Suppressor macrophage (primary cell): Measurements from ENCODE around the gene MAD1L1.
"Not testable (repeated sequence)": the region's sequence is repeated elsewhere in the genome, so short reads cannot be mapped to it uniquely, and the experiment has no call there.

Experiments used
- DNase-seq, 4 experiments: peaks; one replicate each; pipeline ENCODE4 v3.0.0-alpha.2; 2020 to 2022

The MAD1L1 gene

DNA sequence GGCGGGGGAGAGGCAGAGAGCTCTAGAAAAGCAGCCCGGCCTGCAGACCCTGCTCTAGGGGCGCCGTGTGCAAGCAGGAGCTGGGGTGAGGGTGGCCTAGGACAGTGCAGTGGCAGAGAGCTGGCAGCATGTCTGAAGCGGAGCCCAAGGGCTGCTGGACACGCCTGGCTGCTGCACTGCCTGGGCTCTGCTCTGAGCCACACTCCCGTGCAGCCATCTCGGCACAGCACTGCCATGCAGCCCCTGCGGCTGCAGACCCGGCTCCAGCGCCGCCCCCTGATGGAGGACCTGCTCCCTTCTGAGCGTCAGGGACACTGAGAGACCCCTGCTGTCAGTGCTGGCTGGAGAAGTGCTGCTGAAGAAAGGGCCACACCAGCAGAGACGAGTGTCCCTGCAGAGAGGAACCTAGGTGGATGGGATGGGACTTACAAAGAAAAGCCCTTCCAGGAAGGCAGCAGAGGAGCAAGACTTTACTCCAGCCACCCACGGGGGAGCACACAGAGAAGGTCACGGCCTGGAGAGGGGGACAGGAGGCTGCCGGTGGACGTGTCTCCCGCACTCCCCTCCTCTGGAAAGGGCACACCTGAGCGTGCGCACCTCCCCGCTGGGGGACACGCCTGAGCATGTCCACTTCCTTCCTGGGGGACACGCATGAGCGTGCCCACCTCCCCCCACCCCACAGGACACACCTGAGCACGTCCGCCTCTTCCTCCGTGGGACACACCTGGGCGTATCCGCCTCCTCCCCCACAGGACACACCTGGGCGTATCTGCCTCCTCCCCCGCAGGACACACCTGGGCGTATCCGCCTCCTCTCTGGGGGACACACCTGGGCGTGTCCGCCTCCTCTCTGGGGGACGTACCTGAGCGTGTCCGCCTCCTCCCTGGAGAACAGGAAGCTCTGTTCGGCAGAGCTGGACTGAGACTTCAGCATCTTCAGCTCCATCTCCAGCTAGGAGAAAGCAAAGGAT is 252.9 kb downstream of the MAD1L1 start:
- DNase-seq: no peak

DNA sequence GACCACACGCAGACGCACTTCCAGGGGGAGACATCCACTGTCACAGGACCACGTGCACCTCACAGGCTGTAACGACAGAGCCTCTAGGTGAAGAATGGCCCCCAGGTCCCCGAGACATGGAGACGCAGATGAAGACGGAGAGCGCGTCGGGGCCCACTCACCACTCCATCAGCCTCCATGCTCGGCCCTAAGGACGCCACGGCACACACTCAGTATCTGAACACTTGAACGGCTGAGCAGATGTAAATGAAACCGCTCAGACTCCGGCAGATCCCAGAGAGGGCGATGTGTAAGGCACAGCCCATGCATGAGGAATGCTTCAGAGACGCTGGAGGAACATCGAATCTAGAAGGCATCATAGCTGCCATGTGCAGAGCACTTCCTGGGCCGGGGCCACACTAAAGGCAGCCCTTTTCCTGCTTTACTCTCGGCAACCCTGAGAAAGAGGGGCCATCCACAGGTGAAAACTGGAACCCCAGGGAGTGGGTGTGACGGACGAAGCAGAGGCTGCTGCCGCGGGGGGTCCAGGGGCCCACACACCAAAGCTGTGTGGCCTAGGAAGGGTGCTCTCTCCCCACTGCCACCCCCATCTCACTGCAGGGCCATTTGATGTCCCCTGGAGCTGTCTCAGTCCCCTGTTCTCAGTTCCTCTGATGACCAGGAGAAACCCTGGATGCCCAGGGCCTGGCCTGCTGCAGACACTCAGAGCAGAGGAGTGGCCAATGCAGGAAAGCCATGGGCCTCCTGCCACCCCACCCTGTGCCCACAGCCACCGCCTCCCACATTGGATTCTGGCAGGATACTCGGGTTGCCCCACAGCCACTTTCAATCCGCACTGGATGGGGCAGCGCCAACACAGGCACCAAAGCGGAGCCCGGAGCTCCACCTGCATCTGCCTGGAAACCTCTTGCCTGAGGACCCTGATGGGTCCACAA is 253.8 kb downstream of the MAD1L1 start:
- DNase-seq: no peak

DNA sequence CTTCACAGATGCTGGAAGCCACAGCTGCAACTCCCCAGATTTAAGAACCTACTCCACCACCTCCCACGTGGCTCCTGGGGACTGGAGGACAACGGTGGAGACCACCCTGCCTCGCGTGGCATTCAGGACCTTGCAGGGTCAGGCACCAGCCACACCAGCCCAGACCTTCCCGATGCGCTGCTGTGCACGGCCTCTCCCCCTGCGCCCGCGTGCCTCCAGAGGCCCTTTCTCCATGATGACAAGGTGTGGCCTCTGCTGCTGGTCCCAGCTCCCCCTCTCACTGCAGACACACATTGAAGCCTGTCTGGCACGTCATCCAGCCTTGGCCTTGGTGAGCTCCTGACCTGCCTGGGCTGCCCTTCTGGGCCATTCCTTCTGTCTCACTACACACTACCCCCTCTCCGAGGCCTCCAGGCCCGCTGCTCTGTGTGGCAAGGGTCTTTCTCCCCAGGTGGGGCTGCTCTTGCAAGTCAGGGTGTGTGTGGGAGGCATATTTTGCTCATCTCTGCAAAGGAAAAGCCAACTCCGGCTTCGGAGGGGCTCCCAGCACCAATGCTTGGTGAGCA is 254.8 kb downstream of the MAD1L1 start:
- DNase-seq: no peak

DNA sequence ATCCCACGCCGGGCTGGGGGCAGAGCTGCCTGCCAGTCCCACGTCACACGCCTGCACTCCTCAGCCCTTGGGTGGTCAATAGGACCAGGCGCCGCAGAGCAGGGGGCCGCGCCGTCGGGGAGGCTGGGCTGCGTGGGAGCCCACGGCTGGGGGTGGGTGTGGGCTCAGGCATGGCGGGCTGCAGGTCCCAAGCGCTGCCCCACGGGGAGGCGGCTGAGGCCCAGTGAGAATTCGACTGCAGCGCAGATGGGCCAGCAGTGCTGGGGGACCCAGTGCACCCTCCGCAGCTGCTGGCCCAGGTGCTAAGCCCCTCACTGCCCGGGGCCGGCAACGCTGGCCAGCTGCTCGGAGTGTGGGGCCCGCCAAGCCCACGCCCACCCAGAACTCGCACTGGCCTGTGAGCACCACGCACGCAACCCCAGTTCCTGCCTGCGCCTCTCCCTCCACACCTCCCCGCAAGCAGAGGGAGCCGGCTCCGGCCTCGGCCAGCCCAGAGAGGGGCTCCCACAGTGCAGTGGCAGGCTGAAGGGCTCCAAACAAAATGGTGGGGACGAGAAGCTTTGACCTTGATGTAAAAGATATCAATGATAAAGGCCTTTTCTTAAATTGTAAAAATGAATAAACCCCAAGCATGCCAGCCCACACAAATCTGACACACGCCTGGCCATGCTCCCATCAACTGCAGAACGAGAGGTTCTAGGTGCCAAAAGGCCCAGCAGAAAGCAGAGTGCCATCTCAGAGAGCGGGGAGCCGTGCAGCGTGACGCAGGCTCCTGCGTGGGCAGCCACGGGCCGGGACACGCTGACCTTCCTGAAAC is 255.5 kb downstream of the MAD1L1 start:
- DNase-seq: no peak

DNA sequence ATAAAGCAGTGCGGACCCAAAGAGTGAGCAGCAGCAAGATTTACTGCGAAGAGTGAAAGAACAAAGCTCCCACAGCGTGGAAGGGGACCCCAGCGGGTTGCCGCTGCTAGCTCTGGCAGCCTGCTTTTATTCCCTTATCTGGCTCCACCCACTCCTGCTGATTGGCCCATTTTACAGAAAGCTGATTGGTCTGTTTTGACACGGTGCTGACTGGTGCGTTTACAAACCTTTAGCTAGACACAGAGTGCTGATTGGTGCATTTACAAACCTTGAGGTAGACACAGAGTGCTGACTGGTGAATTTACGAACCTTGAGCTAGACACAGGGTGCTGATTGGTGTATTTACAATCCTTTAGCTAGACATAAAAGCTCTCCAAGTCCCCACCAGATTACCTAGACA is 256.2 kb downstream of the MAD1L1 start:
- DNase-seq: not testable (repeated sequence)

DNA sequence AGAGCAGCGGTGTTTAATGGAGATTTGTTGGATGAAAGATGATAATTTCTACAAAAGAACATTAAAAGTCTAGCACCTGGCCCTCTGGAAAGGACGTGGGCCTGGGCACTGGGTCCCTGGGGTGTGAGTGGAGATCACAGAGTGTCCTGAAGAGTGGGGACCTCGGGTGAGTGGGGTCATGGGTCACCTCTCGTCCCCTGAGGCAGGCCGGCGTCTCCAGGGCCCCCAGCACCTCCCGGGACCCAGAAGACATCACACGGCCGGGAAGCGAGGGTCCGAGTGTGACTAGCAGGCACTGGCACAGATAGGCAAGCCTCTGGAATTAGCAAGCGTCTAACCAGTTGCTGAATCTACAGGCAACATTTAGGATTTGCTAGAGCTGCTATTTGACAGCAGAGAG is 257.2 kb downstream of the MAD1L1 start:
- no peak for DNase-seq

DNA sequence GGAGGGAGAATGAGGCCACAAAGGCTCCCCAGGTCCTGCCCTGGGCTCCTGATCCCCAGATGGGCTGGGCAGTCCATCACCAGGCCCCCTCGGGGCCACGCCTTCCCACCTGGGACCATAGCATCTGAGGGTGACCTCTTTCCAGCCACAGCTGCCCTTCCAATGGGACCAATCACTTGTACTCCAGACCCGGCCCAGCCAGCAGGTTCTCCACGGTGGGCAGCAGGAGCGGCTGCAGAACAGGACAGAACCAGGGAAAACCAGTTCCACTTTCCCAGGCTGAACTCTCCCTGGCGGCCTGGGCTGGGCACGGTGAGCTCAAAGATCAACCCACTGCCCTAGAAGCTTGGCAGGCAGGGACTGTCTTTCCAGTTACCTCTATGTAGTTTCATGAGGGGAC is 257.6 kb downstream of the MAD1L1 start:
- DNase-seq: no peak

DNA sequence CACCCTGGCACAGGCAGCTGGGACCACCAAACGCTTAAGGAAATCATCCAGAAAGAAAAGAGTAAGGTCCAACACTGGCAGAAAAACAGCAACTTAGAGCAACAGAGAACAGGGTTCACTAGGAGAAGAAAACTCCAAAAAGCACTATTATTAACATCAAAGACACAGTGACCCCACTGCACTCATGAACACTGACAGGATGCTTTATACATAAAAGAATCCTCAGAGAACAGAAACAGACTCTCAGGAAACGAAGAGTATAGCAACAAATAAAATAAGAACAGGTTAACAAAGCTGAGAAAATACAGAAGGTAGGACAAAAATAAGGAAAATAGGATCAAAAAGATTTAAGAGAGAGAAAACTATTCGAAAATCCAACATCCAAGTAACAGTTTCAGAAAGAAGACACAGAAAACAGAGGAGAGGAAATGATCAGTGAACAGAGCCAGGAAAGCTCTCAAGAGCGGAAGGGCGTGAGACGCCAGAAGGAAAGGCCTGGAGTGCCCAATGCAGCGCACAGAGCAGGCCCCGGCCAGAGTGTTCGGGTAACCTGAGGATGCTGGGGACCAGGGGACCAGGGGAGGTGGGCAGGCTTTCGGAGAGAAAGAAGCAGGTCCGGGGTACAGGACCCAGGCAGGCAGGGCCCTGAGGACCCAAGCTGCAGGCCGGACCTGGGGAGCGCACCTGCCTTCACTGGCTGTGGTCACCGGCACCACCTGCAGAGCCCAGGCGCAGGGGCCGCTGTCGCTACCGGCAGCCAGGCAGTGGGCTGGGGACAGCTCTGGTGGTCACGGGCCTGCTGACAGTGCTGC is 258.2 kb downstream of the MAD1L1 start:
- DNase-seq: no peak

DNA sequence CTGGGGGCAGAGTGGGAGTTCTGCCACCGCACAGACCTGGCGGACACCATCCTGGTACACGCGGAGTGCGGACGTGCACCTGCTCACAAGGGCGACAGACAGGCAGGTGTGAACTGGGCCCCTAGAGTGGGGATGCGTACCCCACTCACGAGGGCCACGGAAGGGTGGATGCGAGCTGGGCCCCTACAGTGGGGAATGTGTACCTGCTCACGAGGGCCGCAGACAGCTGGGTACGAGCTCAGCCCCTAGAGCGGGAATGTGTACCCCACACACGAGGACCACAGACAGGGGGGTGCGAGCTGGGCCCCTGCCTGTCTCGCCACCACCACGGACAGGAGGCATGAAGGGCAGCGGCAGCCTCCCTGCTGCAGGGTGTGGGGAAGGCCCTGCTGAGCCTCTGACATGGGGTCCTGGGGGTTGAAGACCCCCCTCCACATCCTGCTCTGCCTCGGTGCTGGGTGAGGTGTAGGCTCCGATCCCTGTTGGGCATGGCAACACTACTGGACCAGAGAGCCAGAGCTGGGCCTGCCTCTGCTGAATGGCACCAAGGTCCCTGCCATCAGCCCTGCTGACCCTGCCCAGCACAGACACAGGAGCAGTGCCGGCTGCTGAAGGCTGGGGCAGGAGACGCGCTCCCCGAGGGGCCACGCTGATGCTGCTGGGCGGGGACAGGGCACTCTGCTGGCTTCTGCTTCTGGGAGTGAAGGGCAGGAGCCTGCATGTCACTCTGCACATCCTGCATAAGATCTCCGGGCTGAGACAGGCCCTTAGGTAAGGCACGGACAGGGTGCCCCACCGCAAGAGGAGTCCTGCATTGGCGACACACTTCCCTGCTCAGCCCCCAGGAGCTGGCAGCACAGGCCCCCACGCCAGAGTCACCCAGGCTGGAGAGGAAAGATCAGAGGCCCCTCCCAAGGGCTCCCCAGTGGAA is 259.2 kb downstream of the MAD1L1 start:
- DNase-seq: no peak

DNA sequence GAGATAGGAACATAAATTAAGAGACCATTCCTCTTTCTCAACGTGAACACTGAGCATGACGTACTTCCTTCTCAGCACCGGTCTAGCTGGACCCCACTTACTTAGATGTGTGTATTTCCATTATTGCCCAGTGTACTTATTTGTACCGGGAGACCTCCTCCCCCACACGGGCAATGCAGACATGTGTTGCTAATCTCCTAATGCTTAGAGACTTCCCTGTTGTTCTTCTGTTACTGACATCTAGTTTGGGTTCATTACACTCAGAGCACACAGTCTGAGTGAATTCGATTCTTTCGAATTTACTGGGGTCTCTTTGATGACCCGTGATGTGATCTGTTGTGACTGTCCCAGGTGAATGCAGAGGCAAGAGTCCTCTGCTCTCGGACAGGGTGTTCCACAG is 260.0 kb downstream of the MAD1L1 start:
- DNase-seq: no peak

DNA sequence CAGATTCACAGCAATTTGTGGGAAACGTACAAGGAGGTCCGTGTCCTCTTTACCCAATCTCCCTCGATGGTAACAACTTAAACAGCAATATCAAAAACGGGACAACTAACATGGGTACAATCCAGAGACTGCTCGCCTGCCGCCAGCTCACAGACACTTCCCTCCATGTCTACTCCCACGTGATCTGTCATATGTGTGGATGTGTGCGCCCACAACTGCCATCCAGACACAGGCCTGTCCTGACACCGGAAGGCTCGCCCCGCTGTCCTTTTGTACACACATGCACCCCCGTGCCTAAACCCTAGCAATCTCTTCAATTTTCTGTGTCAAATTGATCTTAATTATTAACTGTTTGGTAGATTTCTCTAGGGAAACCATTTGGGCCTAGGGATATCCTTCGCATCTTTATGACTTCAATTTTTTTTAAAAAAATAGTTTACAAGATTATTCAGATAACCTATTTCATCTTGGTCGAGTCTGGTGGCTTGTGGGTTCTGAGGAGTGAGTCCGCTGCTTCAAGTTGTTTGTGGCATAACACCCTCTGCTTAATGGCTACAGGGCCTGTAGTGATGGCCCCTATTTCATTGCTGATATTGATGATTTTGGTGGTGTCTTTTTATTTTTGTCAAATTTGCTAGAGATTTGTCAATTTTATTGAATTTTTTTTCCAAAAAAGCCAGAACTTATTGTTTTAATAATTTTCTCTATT is 260.6 kb downstream of the MAD1L1 start:
- DNase-seq: no peak

DNA sequence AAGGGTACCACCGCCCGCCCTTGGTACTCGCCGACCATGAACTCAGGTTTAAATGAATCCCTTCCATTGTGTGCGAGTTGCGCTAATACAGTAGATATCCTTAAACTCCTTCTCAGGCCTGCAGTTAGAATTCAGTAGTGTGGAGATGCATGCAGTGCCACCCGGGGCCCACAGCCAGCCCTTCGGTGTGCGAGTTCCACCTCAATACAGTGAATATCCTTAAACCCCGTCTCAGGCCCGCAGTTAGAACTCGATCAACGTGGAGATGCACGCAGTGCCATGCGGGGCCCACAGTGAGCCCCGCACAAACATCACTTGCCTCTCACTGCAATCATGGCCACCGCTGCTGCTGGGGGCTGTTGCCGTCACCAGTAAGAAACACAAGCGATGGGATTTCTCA is 261.9 kb downstream of the MAD1L1 start:
- no peak for DNase-seq

DNA sequence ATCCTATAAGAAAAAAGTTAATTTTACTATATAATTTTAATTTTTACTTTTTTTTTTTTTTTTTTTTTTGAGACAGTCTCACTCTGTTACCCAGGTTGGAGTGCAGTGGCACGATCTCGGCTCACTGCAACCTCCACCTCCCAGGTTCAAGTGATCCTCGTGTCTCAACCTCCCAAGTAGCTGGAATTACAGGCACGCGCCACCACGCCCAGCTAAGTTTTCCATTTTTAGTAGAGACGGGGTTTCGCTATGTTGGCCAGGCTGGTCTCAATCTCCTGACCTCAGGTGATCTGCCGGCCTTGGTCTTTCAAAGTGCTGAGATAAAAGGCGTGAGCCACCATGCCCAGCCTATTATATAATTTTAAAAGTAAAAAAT is 262.5 kb downstream of the MAD1L1 start:
- DNase-seq: not testable (repeated sequence)

DNA sequence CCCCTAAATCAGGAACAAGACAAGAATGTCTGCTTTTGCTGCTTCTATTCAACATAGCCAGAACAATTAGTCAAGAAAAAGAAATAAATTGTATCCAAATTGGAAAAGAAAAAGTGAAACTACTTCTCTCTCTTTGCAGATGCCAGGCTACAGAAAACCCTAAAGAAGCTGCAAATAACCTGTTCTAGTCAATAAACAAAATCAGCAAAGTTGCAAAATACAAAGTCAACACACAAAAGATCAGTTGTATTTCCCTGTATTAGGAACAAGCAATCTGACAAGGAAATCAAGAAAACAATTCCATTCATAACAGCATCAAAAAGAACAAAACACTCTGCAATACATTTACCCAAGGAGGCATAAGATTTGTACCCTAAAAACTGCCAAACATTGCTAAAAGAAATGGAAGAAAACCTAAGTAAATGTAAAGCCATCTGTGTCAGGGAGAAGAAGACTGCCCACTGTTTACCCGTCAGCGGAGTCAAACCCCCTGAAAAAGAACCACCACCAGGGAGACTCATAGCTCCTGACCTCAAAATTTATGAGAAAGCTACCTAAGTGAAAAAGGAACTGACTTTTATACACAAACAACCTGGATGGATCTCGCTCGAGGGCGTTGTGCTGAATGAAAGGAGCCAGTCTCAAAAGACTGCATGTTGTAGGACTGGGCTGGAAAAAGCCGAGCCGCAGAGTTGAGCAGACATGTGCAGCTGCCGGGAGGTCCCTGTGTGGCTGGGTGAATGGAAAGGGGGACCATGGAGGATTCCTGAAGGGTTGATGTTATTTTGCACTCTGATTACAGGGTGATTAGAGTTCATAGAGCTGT is 263.1 kb downstream of the MAD1L1 start:
- no peak for DNase-seq

DNA sequence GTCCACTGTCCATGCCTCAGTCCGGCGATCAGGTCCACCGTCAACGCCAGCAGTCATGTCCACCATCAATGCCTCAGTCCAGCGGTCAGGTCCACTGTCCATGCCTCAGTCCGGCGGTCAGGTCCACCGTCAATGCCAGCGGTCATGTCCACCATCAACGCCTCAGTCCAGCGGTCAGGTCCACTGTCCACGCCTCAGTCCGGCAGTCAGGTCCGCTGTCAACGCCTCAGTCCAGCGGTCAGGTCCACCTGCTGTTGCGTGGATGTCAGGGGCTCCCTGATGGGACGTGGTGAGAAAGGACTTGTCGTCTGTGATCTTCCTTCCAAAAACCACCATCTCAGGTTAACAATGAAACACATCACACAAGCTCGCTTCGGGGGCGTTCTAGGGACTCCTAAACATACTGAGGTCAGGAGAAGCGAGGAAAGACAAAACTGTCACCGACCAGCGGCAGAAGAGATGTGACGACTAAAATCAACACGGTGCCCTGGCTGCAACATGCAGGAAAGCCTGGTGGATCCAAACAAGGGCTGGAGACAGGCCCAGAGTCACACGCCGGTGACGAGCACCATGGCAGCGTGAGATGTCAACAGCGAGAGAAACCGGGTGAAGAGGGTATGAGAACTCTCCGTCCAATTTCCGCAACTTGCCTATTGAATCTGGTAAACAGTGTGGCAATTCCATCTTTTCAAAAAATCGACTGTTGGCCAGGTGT is 264.2 kb downstream of the MAD1L1 start:
- no peak for DNase-seq

DNA sequence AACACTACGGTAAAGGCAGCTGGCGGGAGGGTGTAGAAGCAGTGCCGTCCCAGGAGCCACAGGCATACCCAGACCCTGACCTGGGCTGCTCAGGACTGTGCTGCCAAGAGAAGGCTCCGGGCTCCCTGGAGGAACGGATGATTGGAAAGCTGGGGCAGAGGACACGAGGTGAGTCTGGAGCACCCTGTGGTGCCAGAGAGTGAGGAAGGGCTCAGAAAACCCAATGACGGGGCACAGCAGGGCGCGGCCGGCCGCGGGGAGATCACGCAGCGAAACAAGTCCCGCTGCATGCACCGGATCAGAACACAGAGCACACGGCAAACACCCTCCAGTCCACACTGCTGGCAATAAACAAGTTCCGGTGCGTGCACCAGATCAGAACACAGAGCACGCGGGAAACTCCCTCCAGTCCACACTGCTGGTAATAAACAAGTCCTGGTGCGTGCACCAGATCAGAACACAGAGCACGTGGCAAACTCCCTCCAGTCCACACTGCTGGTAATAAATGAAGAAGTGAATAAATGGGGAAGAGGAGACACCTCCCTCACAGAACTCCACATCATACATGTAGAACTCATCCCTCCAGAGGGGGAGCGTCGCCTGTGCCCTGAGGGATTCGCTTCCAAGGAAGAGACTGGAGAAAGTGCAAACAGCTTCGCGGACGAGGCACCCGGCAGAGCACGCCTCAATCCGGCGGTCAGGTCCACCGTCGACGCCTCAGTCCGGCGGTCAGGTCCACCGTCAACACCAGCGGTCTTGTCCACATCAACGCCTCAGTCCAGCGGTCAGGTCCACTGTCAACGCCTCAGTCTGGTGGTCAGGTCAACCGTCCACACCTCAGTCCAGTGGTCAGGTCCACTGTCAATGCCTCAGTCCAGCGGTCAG is 265.0 kb downstream of the MAD1L1 start:
- no peak for DNase-seq
